ENCODE results near the gene MYO5C. TPM values are rescaled to one million over a fixed set of nuclear protein-coding genes. Genes with fewer than 3 reads are reported as not detected.

MYO5C gene
- polyA plus RNA-seq, 12 donors: 5.4 to 13.2 (median 8.0) TPM; not detected in 1

DNA sequence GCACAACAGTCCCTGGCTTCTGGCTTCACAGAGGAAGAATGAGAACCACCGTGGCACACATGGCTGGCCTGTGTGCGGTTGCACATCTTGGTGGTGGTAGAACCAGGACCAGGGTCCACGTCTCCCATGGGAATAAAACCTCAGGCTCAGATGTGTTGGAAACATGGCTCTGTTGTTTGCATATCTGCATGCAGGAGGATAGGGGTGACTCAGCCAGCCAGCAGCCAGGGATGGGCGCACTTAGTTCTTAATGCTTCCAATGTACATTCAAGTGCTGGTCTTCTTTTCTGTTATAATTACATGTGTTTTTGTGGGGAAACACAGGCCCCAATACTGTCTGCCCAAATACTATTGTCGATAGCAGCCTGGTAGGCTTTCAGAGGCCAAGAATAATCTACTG lies 147.2 kb downstream of the MYO5C start:
- DNase-seq: no peak

DNA sequence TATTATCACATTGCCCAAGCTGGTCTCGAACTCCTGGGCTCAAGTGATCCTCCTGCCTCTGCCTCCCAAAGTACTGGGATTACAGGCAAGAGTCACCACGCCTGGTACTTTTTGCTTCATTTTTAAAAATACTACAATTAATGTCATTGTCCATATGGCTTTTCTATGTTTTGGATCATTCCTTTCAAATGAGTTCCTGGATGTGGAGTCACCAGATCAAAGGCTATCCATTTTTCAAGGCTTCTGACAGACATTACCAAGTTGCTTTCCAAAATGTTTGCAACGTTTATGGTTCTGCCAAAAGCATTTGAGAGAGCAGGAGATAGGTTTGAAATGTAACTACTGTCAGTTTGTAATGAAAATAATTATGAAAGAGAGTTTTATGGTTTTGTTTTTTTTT lies 148.8 kb downstream of the MYO5C start:
- DNase-seq: no peak

DNA sequence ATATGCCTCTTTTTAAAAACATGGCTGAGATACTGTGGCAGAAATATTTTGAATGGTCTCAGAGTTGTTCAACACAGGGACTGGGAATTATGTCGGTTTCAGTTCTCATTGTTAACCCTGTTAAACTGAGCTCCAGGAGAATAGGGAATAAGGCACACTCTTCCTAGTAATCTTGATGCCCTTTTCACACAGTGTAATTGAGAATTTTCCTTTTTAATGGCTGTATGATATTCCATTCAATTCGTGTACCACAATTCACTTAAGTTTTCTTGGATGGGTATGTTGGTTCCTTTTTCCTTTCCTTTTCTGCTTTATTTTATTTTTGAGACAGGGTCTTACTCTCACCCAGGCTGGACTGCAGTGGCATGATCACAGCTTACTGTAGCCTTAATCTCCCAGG lies 149.3 kb downstream of the MYO5C start:
- DNase-seq: no peak

DNA sequence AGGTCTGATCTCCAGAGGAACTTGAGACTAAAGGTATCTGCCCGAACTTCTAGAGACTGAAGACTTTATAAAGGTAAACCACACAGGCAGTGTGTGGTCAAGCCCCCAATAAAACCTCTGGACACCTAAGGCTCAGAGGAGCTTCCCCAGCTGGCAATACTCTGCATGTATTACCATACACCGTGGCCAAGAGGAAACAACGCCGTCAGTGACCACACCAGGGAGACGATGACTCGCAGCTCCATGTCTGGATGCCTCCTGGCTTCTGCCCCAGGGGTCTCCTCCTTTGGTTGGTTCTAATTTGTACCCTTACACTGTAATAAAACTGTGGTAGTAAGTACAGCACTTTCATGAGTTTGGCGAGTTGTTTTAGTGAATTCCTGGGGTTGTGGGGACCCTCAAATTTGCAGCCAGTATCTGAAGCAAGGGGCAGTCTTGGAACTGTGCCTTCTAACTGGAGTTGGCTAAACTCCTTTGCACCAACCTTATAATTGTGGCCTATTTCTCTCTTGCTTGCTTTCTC lies 150.9 kb downstream of the MYO5C start:
- DNase-seq: no peak

DNA sequence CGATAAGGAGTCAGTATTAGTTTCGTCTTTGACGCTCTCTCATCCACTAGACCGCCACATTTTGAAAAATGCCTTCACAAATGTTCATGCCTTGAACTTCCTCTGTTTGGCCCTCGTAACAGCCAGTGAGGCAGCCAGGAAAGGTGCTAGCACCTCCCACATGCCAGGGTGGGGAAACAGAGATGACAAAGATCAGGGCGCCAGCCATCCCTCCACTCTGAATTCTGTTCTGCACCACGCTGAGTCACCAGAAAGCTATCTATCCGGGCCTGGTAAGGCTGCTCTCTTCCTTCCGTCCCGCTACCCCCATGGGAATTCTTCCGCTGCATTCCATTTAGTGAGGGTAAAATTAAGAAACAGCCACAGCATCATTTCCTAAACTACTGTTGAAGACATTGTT lies 151.7 kb downstream of the MYO5C start:
- DNase-seq: no peak

Other genes with a start within 250 kb of the MYO5C start
- gene BCL2L10, start 183.0 kb downstream of the MYO5C start, polyA plus RNA-seq (ENCODE audit: insufficient read length in 12 of 12): under 1 TPM in 4 of 12 donors, not detected in 8; 0.12 to 0.84 (median 0.40) TPM
- gene GNB5, start 104.4 kb downstream of the MYO5C start, polyA plus RNA-seq (ENCODE audit: insufficient read length in 12 of 12): 10 to 100 TPM in 2 of 12 donors, 1 to 10 TPM in 9, not detected in 1; 3.9 to 23.4 (median 7.3) TPM
- 10 to 100 TPM in 3 of 12 donors, 1 to 10 TPM in 8, not detected in 1; 4.5 to 21.8 (median 7.3) TPM for gene MYO5A, start 233.1 kb upstream of the MYO5C start, polyA plus RNA-seq (ENCODE audit: insufficient read length in 12 of 12)